Stimulated activated CD4-positive, alpha-beta T cell treated with anti-CD3 and anti-CD28 coated beads, Interleukin-15, amount 100 ng/mL, for 48 hours (primary cell): Measurements from ENCODE around the gene SLC16A6.
"Not testable (repeated sequence)": the region's sequence is repeated elsewhere in the genome, so short reads cannot be mapped to it uniquely, and the experiment has no call there.

Source experiments
- DNase-seq, 2 donors: peaks; one replicate each; pipeline ENCODE4 v3.0.0-alpha.2; 2020; ENCODE audit warnings: low read depth in 2 of 2

The SLC16A6 gene

DNA sequence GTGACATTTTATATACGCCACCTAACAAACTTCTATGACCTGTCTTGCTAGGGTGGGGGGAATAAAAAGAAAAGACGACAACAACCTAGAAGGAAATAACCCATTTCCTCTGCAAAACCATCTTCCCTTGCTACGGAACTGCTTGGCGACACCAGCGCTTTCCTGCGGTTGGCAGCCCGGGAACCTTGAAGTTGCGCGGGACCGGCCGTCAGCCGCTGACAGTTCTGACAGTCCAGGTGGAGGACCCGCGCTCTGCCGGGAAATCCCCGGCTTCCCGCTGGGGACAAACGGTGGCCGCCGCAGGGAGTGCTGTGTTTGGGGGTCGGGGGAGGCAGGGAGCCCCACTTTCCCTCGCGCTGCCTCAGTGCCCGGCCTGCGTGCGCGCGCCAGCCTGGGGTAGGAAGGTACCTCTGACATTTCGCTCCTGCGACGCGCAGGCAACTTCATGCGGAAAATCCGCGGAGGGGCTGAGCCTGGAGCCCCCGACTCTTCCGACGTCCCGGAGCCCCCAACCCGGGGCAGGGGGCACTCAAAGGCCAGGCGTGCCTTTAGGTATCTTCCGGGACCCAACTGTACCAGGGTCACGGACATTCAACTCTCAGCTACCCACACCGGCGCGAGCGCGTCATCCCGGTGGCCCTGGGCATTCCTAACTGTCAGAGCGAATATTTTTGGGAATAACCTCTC is 516 bp downstream of the SLC16A6 start:
- DNase-seq, result peak; percentile 20 to 30

DNA sequence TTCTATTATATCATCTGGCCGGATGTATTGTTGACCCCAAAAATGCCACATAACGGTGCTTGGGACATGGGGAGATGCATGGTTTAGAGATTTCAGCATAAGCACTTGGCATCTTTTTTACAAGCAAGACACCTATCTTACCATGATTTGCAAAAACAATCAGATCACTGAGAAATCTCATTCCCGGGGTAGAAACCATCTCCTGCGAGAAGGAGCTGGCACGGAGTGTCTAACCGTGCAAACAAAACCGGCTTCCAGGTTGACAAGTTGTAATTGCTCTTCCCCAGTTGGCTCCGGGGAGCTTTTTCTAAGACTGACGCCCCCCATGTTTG is 1.0 kb downstream of the SLC16A6 start:
- DNase-seq, result no peak

DNA sequence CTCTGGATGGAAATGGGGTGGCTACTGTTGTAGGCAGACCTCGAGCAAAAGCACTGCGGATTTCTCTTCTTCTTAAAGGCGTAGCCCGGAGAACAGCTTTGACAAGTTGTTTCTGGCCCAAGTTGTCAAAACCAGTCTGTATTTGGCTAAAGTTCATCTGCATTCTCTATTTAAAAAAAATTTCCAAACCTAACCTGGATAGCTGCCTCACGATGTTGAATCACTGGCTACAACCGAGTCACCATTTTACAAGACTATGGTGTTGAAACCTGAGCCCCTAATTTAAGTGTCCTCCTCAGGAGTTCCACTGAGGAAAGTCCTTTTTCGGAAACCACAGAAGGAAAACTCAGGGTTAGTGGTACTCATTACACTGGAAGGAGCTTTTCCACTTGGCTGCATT is 1.5 kb downstream of the SLC16A6 start:
- no peak for DNase-seq

DNA sequence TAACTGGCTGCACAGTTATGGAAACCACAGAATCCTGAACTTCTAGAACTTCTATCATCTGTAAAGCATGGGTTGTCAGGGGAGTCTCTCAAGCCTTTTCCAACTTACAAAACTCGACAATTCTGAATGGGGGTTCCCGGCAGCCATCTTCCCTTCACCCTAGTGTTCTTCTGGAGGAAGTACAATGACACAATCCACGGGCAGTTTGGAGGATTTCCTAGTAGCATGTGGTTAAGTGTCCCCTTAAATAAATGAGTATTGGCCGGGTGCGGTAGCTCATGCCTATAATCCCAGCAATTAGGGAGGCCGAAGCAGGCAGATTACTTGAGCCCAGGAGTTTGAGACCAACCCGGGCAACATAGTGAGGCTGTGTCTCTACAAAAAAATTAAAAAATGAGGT is 2.1 kb downstream of the SLC16A6 start:
- no peak for DNase-seq

DNA sequence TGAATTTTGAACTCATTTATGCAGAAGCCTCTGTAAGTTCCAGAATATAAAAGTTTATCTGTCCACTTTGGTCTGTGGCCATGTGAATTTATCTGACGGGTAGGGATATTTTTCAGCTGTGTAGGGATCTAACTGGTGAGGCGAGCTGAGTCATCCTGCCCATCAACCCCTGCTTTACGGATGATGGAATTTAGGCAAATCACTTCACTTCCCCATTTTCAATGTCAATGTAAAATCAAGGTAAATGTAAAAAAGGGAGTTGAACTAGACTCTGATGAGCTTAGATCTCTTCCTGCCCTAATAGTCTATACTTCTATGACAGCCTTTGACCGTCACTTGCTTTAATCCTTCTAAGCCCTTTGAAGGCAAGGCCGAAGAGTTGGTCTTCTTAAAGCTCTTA is 2.6 kb downstream of the SLC16A6 start:
- no peak for DNase-seq

DNA sequence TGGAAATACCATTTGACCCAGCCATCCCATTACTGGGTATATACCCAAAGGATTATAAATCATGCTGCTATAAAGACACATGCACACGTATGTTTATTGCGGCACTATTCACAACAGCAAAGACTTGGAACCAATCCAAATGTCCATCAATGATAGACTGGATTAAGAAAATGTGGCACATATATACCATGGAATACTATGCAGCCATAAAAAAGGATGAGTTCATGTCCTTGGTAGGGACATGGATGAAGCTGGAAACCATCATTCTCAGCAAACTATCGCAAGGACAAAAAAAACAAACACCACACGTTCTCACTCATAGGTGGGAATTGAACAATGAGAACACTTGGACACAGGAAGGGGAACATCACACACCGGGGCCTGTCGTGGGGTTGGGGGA is 9.0 kb downstream of the SLC16A6 start:
- not testable (repeated sequence) for DNase-seq

DNA sequence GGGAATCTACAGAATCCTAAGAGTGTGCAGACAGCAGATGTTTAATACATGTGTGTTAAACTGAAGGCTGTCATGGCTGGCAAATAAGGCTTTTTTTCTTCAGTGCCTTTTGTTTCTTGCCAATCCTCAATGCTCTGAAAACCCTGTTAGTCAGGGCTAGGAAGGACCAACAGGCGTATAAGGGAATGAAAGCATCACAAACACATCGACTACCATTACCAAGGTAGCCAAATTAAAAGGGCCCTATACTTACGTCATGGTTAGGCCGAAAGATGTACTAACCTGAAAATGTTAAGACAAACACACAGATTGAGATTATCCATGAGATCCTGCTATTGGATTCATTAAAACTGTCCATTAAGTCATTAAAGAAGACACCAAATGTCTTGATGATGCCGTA is 13.1 kb downstream of the SLC16A6 start:
- DNase-seq, result no peak

DNA sequence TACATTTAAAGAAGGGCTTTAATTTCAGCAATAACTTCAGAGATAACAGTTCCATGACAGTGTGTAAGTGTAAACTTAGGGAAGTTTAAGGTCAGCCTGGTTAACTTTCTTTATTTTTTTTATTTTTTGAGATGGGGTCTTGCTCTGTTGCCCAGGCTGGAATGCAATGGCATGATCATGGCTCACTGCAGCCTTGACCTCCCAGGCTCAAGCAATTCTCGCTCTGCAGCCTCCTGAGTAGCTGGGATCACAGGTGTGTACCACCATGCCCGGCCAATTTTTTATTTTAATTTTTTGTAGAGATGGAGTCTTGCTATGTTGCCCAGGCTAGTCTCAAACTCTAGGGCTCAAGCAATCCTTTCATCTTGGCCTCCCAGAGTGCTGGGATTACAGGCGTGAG is 14.6 kb downstream of the SLC16A6 start:
- not testable (repeated sequence) for DNase-seq

DNA sequence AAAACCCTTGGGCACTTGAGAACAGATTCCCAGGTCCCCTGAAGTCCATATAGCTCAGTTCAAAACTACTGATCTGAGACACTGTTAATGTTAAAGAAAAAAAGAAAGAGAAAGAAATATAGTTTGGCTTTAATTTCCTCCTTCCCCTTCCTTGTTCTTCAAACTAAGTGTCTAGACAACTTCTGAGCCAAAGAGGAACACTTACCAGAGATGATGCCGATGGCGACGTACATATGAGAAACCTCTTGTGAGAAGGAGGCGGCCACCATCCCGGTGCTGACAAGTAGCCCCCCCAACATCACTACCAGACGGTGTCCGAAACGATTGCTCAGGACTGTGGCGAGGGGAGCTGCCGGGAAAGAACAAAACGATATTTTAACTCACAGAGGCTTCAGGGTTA is 17.2 kb downstream of the SLC16A6 start:
- no peak for DNase-seq

DNA sequence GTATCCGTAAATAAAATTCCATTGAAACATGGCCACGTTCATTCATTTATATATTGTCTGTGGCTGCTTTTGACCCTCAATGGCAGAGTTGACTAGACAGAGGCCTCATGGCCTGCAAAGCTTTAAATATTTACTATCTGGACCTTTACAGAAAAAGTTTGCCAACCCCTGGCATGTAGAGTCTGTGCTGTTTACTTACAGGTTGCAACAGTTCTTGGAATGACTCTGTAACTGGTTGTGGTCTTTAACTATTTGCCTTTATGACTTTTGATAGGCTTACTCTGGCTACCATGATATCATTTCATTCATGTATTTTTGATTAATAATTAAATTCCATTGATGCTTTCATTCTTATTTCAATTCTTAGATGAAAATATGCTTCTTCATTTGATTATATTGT is 25.1 kb downstream of the SLC16A6 start:
- DNase-seq, result not testable (repeated sequence)

DNA sequence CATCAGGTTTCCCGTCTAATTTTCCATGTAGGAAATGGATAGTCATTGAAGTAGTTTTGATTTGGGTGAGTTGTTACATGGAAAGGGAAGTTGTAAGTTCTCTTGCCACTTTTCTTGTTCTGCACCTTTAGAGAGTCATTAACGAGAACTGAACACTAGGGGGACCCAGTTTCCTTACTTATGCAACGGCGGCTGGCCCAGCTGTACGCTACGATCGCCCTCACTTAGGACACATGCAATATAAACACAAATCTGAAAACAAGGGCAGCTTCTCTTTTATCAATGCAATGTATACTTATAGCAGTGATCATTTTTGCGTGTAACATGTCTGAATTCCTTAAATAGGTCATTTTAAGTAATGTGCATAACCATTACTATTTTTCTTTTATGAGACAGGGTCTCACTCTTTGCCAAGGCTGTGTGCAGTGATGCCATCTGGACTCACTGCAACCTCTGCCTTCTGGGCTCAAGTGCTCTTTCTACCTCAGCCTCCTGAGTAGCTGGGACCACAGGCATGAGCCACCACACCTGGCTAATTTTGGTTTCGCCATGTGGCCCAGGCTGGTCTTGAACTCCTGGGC is 27.7 kb downstream of the SLC16A6 start:
- not testable (repeated sequence) for DNase-seq

DNA sequence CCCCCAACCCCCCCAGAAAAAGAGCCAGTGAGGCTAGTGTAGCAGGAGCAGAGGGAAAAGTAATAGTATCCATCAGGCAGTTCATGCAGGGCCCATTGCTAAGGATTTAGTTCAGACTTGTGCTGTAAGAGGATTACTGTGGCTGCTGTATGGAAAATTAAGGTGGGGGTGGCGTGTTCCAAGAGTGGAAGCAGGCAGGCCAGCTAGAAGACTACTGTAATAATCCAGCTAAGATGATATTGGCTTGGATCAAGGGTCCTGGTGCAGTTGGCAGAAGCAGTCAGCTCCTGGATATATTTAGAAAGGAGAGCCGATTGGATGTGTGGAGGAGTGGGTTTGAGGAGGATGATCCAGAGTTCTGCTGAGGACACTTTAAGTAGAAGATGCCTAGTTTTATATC is 28.5 kb downstream of the SLC16A6 start:
- not testable (repeated sequence) for DNase-seq

DNA sequence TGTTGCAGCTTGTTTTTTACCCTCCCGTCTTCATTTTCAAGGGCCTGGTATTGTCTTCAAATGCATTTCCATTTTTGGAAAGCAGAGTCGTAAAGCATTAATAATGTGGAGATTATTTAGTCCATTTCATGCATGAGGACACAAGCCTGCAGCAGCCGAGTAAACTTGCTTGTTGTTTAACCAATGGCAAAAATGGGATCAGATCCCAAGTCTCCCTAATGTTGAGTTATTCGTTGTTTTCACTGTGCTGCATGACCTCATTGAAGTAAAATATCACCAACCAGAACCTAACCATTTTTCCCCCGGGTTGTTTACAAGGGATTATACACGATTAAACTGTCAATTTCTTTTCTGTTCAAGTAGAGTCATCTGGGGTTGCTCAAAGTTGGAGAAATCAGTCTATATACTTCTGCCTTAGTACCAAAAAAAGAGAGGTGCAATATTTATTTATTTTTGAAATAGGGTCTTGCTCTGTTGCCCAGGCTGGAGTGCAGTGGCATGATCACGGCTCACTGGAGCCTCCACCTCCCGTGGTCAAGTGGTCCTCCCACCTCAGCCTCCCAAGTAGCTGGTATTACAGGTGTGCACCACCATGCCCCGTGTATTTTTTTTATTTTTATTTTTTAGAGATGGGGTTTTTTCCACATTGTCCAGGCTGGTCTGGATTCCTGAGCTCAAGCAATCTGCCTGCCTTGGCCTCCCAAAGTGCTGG is 30.7 kb downstream of the SLC16A6 start:
- DNase-seq, result no peak

DNA sequence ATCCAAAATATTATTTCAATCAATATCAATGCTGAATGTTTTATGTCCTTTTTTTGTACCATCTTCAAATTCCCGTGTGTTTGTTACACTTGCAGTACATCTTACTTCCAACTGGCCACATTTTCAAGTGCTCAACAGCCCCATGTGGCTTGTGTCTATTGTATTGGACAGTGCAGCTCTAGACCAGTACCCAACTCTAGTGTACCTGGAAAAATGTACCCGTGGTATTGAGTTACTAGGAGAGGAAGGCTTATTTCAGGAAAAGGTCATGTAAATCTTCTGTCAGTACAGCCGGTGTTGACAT is 31.3 kb downstream of the SLC16A6 start:
- DNase-seq, result not testable (repeated sequence)

DNA sequence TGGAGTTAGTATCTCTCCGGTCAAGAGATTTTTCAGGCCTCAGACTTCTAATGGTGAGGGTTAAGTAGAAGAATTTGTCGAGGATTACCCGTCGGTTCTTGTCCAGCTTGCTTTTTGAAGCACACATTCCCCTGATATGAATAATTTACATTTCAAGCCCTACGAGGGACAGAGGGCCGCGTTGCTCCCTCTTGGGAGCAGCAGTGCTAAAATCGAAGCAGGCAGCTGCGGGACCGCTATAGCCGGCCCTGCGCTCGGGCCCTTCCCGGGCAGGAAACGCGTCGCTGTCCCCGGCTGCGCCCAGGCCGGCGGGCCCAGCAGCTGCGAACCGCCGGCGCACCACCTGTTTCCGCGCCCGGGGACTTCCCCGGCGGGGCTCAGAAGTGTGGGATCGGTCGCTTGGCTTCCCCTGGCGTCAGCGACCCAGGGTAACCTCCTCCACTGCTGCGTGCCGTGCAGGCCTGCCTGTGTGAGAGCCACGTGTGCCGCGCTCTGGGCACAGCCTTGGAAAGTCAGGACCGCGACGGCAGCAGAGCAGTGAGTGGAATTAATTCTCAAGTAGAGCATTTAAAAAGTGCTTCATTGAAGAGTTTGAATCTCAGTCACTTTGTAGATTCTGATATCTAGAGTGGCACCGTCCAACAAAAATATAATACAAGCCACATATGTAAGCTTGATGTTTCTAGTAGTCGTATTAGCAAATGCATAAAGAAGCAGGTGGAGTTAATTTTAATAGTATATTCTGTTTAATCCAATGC is 31.9 kb downstream of the SLC16A6 start:
- DNase-seq, result peak; percentile 50 to 70

DNA sequence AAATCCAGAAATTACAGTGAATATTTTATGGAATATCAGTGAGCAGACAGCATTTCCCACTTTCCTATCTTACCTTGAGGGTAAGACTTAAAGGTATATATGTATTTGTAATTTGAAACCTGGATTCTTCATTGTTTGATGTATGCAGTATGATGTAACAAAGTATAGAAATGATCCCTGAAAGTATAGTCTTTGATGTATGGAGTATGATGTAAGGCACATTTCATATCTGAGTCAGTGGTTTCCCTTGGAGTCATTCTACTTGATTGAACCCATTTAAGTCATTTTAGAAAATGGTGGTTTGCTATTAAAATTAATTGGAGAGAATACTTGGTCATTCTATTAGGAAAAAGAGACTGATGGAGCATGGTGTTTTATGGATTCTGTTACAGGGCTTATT is 33.0 kb downstream of the SLC16A6 start:
- DNase-seq, result no peak

DNA sequence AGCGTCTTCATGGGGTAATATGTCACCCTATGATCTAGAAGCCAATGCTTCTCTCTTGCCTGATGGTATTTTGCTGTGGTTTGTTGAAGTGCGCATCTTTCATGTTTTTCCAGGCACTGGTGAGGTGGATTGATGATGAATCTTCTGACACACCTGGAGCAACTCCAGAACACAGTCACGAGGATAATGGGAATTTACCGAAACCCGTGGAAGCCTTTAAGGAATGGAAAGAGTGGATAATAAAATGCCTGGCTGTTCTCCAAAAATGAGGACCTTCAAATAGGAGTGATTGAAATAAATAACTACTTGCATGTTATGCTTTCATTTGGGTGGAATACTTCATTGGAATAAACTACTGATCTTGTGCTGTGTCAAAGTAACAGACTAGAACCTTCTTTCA is 34.2 kb downstream of the SLC16A6 start:
- DNase-seq, result not testable (repeated sequence)

DNA sequence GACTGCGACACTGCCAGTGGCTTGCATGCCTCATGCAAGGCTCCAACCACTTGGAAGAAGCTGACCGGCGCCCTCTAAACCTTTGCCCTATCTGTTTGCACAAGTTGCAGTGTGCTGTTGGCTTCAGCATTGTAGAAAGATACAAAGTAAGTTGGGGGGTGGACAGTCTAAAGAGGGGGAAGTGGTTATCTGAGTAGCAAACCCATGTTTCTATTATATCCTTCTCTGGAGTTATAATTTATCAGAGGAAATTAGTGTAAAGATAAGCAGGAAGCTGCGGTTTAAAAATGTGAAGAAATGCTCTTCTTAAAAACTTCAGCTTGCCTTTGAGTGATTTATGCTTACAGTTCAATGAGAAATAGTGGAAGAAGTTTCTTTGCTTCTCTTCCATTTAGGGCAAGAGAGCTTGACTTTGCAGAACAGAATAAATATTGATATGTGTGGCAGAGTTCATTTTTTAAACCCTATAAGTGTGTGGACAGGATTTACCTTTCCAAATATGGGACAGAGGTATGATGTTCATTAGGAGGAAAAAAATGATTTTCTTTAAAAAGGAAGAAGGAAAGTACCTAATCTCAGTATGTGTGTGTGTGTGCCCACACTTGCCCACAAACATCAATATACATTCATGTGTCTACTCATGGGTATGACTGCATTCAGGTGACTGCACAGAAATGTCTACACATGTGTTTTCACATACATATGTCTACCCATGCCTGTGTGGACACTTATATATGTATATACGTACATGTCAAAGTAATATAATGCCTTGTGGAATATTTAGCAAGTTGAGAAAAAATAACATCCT is 35.0 kb downstream of the SLC16A6 start:
- no peak for DNase-seq

DNA sequence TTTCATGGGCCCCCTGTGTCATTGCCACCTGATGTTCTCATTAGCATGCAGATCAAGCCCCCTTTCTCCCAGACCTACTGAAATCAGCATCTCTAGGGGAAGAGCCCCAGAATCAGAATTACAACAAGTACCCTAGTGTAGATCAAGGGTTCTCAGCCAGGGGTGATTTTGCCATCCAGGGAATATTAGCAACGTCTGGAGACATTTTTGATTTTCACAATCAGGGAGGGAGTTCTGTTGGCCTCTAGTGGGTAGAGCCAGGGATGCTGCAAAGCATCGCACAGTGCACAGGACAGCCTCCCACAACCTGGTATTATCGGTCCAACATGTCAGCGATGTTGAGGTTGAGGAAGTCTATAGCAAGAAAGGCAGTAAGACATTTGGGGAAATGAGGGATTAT is 35.8 kb downstream of the SLC16A6 start:
- DNase-seq, result no peak

DNA sequence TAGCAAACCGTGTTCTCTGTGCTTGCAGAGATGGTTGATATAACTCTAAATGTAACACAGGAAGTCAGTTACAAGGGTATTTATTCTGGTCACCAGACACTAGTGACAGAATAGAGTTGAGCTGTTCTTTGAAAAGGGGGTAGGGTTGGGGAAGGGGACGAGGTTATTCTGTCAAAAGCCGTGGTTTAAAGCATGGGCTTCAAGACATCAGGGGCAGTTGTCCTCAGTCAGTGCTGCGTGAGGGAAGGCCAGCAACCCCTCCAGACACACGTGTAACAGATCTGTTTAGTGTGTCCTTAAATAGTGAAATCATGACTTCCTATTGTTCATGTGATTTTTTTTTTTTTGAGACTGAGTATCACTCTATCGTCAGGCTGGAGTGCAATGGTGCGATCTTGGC is 37.5 kb downstream of the SLC16A6 start:
- DNase-seq, result not testable (repeated sequence)

DNA sequence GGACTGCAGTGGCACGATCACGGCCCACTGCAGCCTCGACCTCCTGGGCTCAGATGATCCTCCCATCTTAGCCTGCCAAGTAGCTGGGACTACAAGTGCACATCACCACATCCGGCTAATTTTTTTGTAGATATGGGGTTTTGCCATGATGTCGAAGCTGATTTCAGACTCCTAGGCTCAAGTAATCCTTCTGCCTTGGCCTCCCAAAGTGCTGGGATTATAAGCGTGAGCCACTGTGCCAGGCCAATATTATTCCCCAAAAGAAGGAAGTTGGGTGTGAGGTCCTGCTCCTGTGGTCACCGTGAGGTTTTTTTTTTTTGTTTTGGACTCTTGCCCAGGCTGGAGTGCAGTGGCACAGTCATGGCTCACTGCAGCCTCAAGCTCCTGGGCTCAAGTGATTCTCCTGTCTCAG is 41.6 kb downstream of the SLC16A6 start:
- no peak for DNase-seq

DNA sequence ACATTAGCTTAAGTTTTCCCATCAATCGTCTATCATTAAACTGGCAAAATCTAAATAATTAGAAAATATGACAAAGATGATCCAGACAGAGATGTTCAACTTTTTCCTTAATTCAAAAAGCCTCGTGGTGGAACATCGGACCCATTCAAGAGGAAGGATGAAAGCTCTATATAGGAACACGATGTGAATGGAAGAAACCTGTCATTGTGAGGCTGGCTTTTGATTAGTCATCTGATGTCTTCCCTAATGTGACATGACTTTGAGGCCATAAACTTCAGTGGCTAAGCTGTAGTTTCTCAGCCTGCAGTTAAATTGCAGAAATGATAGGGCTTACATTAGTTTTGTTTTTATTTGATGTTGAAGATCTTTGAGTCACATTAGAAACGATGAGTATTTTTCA is 42.0 kb downstream of the SLC16A6 start:
- no peak for DNase-seq
